Measurements from ENCODE around the gene ANKRD33. TPM values are rescaled to one million over a fixed set of nuclear protein-coding genes. Genes with fewer than 3 reads are reported as not detected.

Gene ANKRD33
- total RNA-seq, 4 donors from 2014 or later, result not detected

DNA sequence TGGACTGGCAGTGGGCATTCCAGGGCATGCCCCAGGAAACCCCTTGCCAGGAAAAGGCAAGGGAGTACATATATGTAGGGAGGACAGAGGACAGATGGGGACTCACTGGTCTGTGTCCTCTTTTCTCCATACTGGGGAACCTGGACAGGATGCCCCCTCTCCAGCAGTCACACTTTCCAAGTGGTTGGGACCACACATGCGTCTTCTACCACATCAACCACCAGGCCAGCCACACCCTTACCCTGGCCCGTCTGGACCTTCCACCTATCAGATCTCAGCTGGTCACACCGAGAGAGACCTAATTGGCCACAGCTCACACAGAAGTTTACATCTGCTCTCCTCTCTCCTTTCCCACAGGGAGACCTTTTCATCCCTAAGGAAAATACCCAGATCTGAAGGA, 8.3 kb downstream of the ANKRD33 start:
- DNase-seq (ENCODE audit: low spot score) (no peak), ATAC-seq (ENCODE audit: low FRiP score) (no peak)
- TF ChIP-seq, protein P1, sequence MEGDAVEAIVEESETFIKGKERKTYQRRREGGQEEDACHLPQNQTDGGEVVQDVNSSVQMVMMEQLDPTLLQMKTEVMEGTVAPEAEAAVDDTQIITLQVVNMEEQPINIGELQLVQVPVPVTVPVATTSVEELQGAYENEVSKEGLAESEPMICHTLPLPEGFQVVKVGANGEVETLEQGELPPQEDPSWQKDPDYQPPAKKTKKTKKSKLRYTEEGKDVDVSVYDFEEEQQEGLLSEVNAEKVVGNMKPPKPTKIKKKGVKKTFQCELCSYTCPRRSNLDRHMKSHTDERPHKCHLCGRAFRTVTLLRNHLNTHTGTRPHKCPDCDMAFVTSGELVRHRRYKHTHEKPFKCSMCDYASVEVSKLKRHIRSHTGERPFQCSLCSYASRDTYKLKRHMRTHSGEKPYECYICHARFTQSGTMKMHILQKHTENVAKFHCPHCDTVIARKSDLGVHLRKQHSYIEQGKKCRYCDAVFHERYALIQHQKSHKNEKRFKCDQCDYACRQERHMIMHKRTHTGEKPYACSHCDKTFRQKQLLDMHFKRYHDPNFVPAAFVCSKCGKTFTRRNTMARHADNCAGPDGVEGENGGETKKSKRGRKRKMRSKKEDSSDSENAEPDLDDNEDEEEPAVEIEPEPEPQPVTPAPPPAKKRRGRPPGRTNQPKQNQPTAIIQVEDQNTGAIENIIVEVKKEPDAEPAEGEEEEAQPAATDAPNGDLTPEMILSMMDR (IDR thresholded peaks at IDR 0.05), result no peak

DNA sequence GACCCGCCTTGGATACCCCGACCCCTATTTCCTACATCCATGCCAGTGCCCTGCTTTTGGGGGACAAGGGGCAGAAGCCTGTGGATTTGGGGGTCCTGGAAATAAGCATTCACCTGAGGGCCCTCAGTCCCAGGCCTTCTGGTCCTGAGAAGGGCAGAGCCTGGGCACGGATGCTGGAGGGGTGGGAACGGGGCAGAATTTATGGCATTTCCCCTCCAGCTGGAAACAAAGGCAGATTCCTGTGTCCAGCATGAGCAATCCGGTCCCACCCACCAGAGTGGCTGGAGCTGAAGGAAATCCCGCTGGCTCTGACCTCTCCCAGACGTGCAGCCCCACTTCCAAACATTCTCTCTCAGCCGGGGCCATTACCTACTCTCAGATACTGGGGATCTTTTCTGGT, 9.3 kb downstream of the ANKRD33 start:
- DNase-seq (ENCODE audit: low spot score) (peak; percentile 14), ATAC-seq (ENCODE audit: low FRiP score) (no peak)
- TF ChIP-seq, protein P1 (IDR thresholded peaks at IDR 0.05), result no peak

DNA sequence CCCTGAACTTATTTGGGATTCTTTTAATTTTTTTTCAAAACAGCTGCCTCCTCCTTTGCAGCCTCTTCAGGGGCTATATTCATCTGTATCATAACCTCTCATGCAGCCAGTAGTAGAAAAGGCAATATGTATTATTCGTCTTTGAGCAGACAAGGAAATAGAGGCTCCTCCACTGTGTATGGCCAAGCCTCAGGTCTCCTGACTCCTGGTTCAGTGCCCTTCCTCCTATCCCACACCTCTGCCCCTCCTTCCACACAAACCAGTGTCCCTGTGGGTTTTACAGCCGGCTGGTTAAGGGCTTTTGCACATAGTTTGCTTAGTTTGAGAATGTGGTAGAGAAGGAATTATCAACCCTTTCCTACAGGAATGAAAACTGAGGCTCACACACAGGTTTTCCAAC, 10.6 kb downstream of the ANKRD33 start:
- DNase-seq (ENCODE audit: low spot score) (no peak), ATAC-seq (ENCODE audit: low FRiP score) (no peak)
- TF ChIP-seq, protein P1 (IDR thresholded peaks at IDR 0.05), result no peak

DNA sequence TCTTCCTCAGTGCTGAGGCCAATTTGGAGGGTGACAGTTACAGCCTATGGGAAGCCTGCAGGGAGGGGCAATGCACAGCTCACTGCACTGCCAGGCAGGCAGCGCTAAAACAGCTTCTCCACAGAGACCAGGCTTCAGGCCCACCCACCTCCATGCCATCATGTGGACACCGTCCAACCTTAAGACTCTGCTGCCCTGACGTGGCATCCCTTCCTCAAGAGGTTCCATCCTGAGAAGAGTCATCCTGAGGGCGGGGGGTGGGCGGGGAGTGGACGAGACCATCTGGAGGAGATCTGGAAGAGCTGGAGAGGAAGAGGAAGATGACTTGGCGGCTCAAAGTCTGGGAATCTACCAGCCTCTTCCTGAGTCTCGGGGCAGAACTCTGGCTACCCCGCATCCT, 11.0 kb downstream of the ANKRD33 start:
- DNase-seq (ENCODE audit: low spot score), result peak; percentile 22
- ATAC-seq (ENCODE audit: low FRiP score), result no peak

DNA sequence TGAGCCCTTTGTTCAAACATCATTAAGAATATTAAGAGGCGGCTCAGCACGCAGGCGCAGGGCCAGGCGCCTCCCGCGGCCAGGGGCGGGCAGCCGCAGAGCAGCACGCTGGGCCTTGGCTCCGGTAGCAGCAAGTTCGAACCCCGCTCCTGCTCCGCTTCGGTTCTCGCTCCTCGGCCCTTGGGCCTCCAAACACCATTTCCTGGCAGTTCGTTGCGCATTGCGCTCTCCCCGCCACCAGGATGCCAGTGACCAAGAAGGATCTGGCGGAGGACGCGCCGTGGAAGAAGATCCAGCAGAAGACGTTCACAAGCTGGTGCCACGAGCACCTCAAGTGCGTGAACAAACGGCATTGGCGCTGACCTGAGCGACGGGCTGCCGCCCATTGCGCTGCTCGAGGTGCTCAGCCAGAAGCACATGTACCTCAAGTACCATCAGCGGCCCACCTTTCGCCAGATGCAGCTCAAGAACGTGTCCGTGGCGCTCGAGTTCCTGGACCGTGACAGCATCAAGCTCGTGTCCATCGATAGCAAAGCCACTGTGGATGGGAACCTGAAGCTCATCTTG, 12.5 kb downstream of the ANKRD33 start:
- DNase-seq (ENCODE audit: low spot score), result peak; percentile 11
- TF ChIP-seq, protein P1 (IDR thresholded peaks at IDR 0.05), result no peak
- ATAC-seq (ENCODE audit: low FRiP score), result no peak

More for the DNA sequence above, 11.0 kb downstream of the ANKRD33 start:
- TF ChIP-seq, protein P1 (IDR thresholded peaks at IDR 0.05), result no peak

DNA sequence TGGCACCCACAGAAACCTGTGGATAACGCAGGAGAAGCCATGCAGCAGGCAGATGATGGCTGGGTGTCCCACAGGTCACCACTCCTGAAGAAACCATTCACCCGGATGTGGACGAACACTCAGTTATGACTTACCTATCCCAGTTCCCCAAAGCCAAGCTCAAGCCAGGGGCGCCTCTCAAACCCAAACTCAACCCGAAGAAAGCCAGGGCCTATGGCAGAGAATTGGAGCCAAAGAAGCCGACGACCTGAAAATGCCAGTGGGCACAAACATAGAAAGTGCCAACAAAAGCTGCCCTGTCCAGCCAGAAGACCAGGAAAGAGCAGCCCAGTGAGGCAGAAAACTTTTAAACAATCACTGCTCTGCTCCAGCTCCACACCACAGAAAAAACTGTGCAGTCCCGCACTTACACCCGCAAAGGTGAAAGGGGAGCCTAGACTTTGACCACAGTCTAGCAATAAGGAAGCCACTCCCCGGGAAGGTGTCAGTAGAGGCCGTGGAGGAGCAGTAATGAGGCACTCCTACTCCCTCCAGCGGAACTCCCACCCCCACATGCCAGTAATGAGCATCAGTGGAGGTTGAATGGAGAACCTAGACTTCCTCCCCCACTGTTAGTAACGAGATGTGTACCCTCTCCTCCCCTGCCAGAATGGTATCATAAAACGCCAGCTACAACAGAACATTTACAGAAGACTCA, 13.4 kb downstream of the ANKRD33 start:
- DNase-seq (ENCODE audit: low spot score) (peak; percentile 15), ATAC-seq (ENCODE audit: low FRiP score) (no peak)
- TF ChIP-seq, protein P1 (IDR thresholded peaks at IDR 0.05), result no peak

DNA sequence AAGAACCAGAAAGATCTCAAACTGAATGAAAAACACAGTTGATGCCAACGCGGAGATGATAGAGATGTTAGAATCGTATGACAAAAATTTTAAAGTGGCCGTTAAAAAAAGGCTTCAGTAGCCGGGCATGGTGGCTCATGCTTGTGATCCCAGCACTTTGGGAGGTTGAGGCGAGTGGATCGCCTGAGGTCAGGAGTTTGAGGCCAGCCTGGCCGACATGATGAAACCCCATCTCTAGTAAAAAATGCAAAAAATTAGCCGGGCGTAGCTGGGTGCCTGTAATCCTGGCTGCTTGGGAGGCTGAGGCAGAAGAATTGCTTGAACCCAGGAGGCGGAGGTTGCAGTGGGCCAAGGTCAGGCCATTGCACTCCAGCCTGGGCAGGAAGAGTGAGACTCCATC, 14.0 kb downstream of the ANKRD33 start:
- no peak for ATAC-seq (ENCODE audit: low FRiP score)
- no peak for DNase-seq (ENCODE audit: low spot score)

More for the DNA sequence above, 14.0 kb downstream of the ANKRD33 start:
- TF ChIP-seq, protein P1 (IDR thresholded peaks at IDR 0.05), result no peak

Data from omental fat pad (tissue), 4 donors.